Lung (tissue), 12 donors: ENCODE results near the gene NUCB1. TPM values are rescaled to one million over a fixed set of nuclear protein-coding genes. Genes with fewer than 3 reads are reported as not detected.

Experiments used
- ATAC-seq: fragments of 200-7000 bp; cut with Tn5 transposase; one replicate; pipeline ENCODE4 v1.9.1; 2020; ENCODE audit warnings: moderate number of reproducible peaks; ENCODE audit not compliant: insufficient read depth, low FRiP score
- DNase-seq, 3 donors: peaks; one replicate each; pipeline ENCODE4 v3.0.0-alpha.2; 2013 to 2017
- H3K27ac ChIP-seq, 2 donors: one replicate each; pipeline ENCODE4 v1.5.1; 2013; ENCODE audit warnings: mild to moderate bottlenecking in 2 of 2, moderate library complexity in 2 of 2, control low read depth in 1 of 2, inconsistent platforms in 1 of 2, low read depth in 1 of 2, low read length in 1 of 2
- H3K27me3 ChIP-seq, 3 donors: one replicate each; pipeline ENCODE4 v1.5.1; 2013; ENCODE audit warnings: low read length in 2 of 3; ENCODE audit not compliant: control insufficient read depth in 3 of 3, insufficient read depth in 3 of 3
- H3K36me3 ChIP-seq, 4 donors: one replicate each; pipeline ENCODE4 v1.5.1; 2013; ENCODE audit warnings: low read length in 4 of 4, mild to moderate bottlenecking in 1 of 4, moderate library complexity in 1 of 4; ENCODE audit not compliant: control insufficient read depth in 4 of 4, insufficient read depth in 4 of 4
- H3K4me1 ChIP-seq, 5 donors: one replicate each; pipeline ENCODE4 v1.5.1; 2013; ENCODE audit warnings: low read length in 5 of 5, mild to moderate bottlenecking in 2 of 5, moderate library complexity in 1 of 5; ENCODE audit not compliant: control insufficient read depth in 5 of 5, insufficient read depth in 5 of 5
- H3K4me3 ChIP-seq: one replicate; pipeline ENCODE4 v1.5.1; 2013; ENCODE audit warnings: mild to moderate bottlenecking, control low read depth, moderate library complexity
- H3K9ac ChIP-seq, 2 donors: one replicate each; pipeline ENCODE4 v1.5.1; 2013; ENCODE audit warnings: low read length in 2 of 2, control low read depth in 1 of 2; ENCODE audit not compliant: insufficient read depth in 1 of 2
- H3K9me3 ChIP-seq, 4 donors: one replicate each; pipeline ENCODE4 v1.5.1; 2013; ENCODE audit warnings: low read length in 3 of 4, mild to moderate bottlenecking in 1 of 4, moderate library complexity in 1 of 4; ENCODE audit not compliant: control insufficient read depth in 4 of 4, insufficient read depth in 3 of 4
- WGBS, 2 donors: extraction: QIAGEN DNeasy Blood & Tissue Kit; methylation state at CpG; one replicate each; pipeline ENCODE4 v1.1.7; 2013; 5-methylcytosine and 5-hydroxymethylcytosine counted together
- polyA plus RNA-seq, 2 donors: library from polyadenylated mRNA; stranded (reverse); fragments of 200-250 nt; gene quantifications; one replicate each; pipeline ENCODE4 v1.2.1, GENCODE V29; 2013
- total RNA-seq, 2 donors: library from RNA; depleted of rRNA in 1 of 2; stranded (reverse); fragments of >200 nt in 1 of 2; gene quantifications; one replicate each; pipeline ENCODE4 v1.2.1, GENCODE V29; 2014 to 2021
- TF ChIP-seq, protein P1 (sequence below): IDR thresholded peaks from 2 replicates; pipeline ENCODE4 v1.5.1; 2012; ENCODE audit warnings: mild to moderate bottlenecking; ENCODE audit errors: control extremely low read depth, extremely low read depth
- donor health status: control.
- donor health status: control.
- donor health status: Bipolar disorder and iron deficiency.
- donor health status: healthy.
- donor health status: DM: yes; HTN: yes; CAD: no.

The NUCB1 gene
- total and polyA plus RNA-seq, 4 donors = 214 to 367 (median 354) TPM

- 14 to 15% methylated on average over 19 of the region's 19 CpGs for WGBS, 2 donors
- DNase-seq = peak in 2 of 3 donors; percentile 57 to 61
- Histone ChIP-seq H3K27me3 (no peaks in the 10 kb centered on the region), H3K27ac (peak overlapping the region; percentile 80 to 92), H3K4me1 (peaks cover 5 to 35% (median 16%) of the 10 kb centered on the region in 5 donors), H3K36me3 (peaks cover 0 to 33% (median 12%) of the 10 kb centered on the region in 4 donors), H3K9ac (peak overlapping the region; percentile 25 to 83), H3K9me3 (no peaks in the 10 kb centered on the region), H3K4me3 (no peak overlapping the region)
- ATAC-seq = no peak
- TF ChIP-seq, protein P1, sequence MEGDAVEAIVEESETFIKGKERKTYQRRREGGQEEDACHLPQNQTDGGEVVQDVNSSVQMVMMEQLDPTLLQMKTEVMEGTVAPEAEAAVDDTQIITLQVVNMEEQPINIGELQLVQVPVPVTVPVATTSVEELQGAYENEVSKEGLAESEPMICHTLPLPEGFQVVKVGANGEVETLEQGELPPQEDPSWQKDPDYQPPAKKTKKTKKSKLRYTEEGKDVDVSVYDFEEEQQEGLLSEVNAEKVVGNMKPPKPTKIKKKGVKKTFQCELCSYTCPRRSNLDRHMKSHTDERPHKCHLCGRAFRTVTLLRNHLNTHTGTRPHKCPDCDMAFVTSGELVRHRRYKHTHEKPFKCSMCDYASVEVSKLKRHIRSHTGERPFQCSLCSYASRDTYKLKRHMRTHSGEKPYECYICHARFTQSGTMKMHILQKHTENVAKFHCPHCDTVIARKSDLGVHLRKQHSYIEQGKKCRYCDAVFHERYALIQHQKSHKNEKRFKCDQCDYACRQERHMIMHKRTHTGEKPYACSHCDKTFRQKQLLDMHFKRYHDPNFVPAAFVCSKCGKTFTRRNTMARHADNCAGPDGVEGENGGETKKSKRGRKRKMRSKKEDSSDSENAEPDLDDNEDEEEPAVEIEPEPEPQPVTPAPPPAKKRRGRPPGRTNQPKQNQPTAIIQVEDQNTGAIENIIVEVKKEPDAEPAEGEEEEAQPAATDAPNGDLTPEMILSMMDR = no peak
Measured at GRCh38 chr19:48964205-48965039, 64.3 kb downstream of the NUCB1 start.

DNA sequence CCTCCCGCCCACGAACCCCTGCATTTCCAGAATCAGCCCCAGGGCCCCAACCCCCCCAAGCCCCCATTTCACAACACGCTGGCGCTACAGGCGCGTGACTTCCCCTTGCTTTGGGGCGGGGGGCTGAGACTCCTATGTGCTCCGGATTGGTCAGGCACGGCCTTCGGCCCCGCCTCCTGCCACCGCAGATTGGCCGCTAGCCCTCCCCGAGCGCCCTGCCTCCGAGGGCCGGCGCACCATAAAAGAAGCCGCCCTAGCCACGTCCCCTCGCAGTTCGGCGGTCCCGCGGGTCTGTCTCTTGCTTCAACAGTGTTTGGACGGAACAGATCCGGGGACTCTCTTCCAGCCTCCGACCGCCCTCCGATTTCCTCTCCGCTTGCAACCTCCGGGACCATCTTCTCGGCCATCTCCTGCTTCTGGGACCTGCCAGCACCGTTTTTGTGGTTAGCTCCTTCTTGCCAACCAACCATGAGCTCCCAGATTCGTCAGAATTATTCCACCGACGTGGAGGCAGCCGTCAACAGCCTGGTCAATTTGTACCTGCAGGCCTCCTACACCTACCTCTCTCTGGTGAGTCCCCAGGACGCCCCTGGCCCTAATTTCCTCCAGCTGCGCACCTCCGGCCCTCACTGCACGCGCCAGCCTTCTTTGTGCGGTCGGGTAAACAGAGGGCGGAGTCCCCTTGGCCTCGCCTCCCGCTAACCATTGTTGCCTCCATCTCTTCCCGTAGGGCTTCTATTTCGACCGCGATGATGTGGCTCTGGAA lies 65.1 kb downstream of the NUCB1 start, which contains the start of gene FTL:
Gene FTL (plus strand): TSS at position 270 of the 766 bp plus-strand sequence. CDS start 199 bp downstream, at position 469.
- Histone ChIP-seq H3K4me3 (peak within 1 kb of the TSS; percentile 88), H3K27me3 (no peaks in the 10 kb centered on the region), H3K4me1 (peaks cover 5 to 35% (median 16%) of the 10 kb centered on the region in 5 donors), H3K27ac (peak within 1 kb of the TSS; percentile 81 to 92), H3K9ac (peak within 1 kb of the TSS; percentile 83 to 88), H3K9me3 (no peaks in the 10 kb centered on the region), H3K36me3 (peaks cover 1 to 41% (median 19%) of the 10 kb centered on the region in 4 donors)
- TF ChIP-seq, protein P1 = no peak
- ATAC-seq (peak; percentile 85), DNase-seq (peak; percentile 97 to 99 (median 98))
- WGBS, 2 donors = 0 to 1% methylated on average over 52 of the region's 52 CpGs

DNA sequence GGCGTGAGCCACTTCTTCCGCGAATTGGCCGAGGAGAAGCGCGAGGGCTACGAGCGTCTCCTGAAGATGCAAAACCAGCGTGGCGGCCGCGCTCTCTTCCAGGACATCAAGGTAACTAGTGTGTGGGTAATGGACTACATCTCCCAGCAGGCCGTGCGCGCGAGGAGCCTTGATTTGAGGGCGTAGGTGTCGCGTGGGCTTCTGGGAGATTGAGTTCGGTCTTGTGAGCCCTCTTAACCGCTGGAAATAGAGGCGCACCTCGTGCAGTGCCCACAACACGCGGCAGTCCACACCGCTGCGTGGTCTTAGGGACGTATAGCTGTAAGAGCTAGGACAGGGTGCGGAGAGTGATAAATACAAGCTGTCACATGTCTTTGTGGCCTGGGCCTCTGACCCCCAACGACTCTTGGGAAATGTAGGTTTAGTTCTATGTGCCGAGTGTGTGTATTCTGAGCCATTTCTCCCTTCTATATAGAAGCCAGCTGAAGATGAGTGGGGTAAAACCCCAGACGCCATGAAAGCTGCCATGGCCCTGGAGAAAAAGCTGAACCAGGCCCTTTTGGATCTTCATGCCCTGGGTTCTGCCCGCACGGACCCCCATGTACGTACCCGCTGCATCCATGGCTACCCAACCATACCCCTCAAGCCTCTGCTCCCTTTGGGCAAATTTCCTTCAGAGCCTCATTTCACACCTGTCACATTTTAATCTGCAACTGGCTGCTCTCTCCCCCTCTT lies 65.9 kb downstream of the NUCB1 start:
- Histone ChIP-seq H3K9ac (peak overlapping the region; percentile 80 to 88), H3K9me3 (no peaks in the 10 kb centered on the region), H3K4me1 (peaks cover 5 to 35% (median 16%) of the 10 kb centered on the region in 5 donors), H3K4me3 (peak overlapping the region; percentile 88), H3K36me3 (peaks cover 4 to 48% (median 20%) of the 10 kb centered on the region in 4 donors), H3K27me3 (no peaks in the 10 kb centered on the region), H3K27ac (peak overlapping the region; percentile 79 to 81)
- TF ChIP-seq, protein P1 = no peak
- ATAC-seq = peak; percentile 51
- whole genome bisulfite sequencing, 2 donors = 9 to 14% methylated on average over 36 of the region's 36 CpGs
- peak; percentile 91 to 93 (median 92) for DNase-seq
